SK-MEL-5 (cell line): ENCODE data around the gene TECPR2. TPM values are rescaled to one million over a fixed set of nuclear protein-coding genes. Genes with fewer than 3 reads are reported as not detected.

Experiments
- DNase-seq: peaks from one replicate; pipeline ENCODE4 v3.0.0-alpha.2; 2016; ENCODE audit warnings: low read depth, low spot score
- in situ Hi-C: cut with HindIII; loops from 2 replicates; pipeline ENCODE4 v1.10.0; 2016; ENCODE audit warnings: low sequenced_read_pairs, high pct_unique_total_duplicates, low pct_unique_long_range_greater_than_20kb
- total RNA-seq: library from RNA; depleted of rRNA; stranded (reverse); fragments of >200 nt; shearing (Covaris generic); gene quantifications from 2 replicates; pipeline ENCODE4 v1.2.3, GENCODE V29; 2014

The TECPR2 gene
- total RNA-seq, 1 experiment from 2014 or later: 22.7 TPM

GRCh38 chr14:102437997-102438915 lies 75.5 kb downstream of the TECPR2 start:
- DNase-seq: peak; percentile 83
- in situ Hi-C loops: no loop called here

GRCh38 chr14:102439556-102439955 lies 76.8 kb downstream of the TECPR2 start:
- in situ Hi-C loops: no loop called here
- no peak for DNase-seq

- in situ Hi-C loops: loop anchor here (10.0 kb wide), 1 partner anchor 74 kb away; no protein-coding TSS in a partner anchor
- no peak for DNase-seq
These were observed 77.7 kb downstream of the TECPR2 start for GRCh38 chr14:102440392-102440791.

GRCh38 chr14:102442241-102443211 lies 79.8 kb downstream of the TECPR2 start:
- in situ Hi-C loops: loop anchor here (10.0 kb wide), 1 partner anchor 72 kb away; no protein-coding TSS in a partner anchor
- DNase-seq: no peak

- in situ Hi-C loops: loop anchor here (10.0 kb wide), 1 partner anchor 70 kb away; no protein-coding TSS in a partner anchor
- no peak for DNase-seq
These were observed 82.3 kb downstream of the TECPR2 start for GRCh38 chr14:102445066-102445465.

GRCh38 chr14:102445641-102446040 lies 82.9 kb downstream of the TECPR2 start:
- in situ Hi-C loops: loop anchor here (10.0 kb wide), 1 partner anchor 69 kb away; no protein-coding TSS in a partner anchor
- no peak for DNase-seq

- DNase-seq: peak; percentile 62
- in situ Hi-C loops: no loop called here
These were observed 87.7 kb downstream of the TECPR2 start for GRCh38 chr14:102450206-102451063.

GRCh38 chr14:102451064-102451352 lies 88.3 kb downstream of the TECPR2 start:
- in situ Hi-C loops: no loop called here

GRCh38 chr14:102452302-102452701 lies 89.6 kb downstream of the TECPR2 start:
- no peak for DNase-seq
- in situ Hi-C loops: no loop called here

More at GRCh38 chr14:102451064-102451352, 88.3 kb downstream of the TECPR2 start:
- DNase-seq: no peak

- no peak for DNase-seq
- in situ Hi-C loops: no loop called here
These were observed 92.0 kb downstream of the TECPR2 start for GRCh38 chr14:102454711-102455110.

- in situ Hi-C loops: no loop called here
These were observed 94.8 kb downstream of the TECPR2 start for GRCh38 chr14:102457509-102457908.

GRCh38 chr14:102461490-102462338 lies 99.0 kb downstream of the TECPR2 start:
- in situ Hi-C loops: no loop called here
- DNase-seq: no peak

More at GRCh38 chr14:102457509-102457908, 94.8 kb downstream of the TECPR2 start:
- no peak for DNase-seq

- in situ Hi-C loops: no loop called here
- DNase-seq: no peak
These were observed 99.7 kb downstream of the TECPR2 start for GRCh38 chr14:102462391-102462790.

- in situ Hi-C loops: no loop called here
- no peak for DNase-seq
These were observed 101.3 kb downstream of the TECPR2 start for GRCh38 chr14:102464006-102464405.

- DNase-seq: no peak
- in situ Hi-C loops: no loop called here
These were observed 102.2 kb downstream of the TECPR2 start for GRCh38 chr14:102464846-102465341.

- no peak for DNase-seq
- in situ Hi-C loops: no loop called here
These were observed 106.5 kb downstream of the TECPR2 start for GRCh38 chr14:102469261-102469660.
